Fibroblast of skin of scalp (primary cell): ENCODE measurements around the gene SELENON. TPM values are rescaled to one million over a fixed set of nuclear protein-coding genes. Genes with fewer than 3 reads are reported as not detected.
A peak's percentile ranks its signal among the peaks of the same experiment; 100 is the strongest.

ENCODE experiments used
- DNase-seq: peaks from one replicate; pipeline ENCODE4 v3.0.0-alpha.2; 2013
- polyA plus RNA-seq, 2 experiments: library from polyadenylated mRNA; unstranded; fragments of 120-200 nt; gene quantifications; one replicate each; pipeline ENCODE4 v1.2.1, GENCODE V29; 2013; ENCODE audit not compliant: insufficient read length in 2 of 2

Gene SELENON
- 111 TPM for polyA plus RNA-seq (2013, experiment 1 of 2; ENCODE audit: insufficient read length)
- 108 TPM for polyA plus RNA-seq (2013, experiment 2 of 2; ENCODE audit: insufficient read length)

GRCh38 chr1:25799935-25800702 is at the start of gene SELENON:
SELENON (plus strand) TSS chr1:25800193; CDS start chr1:25800231, 38 bp downstream.
- peak; percentile 55 for DNase-seq

- DNase-seq = no peak
Observed at GRCh38 chr1:25750923-25751605, 48.9 kb upstream of the SELENON start.

- DNase-seq = no peak
Observed at GRCh38 chr1:25754470-25755181, 45.4 kb upstream of the SELENON start.

- no peak for DNase-seq
Observed at GRCh38 chr1:25755475-25756125, 44.4 kb upstream of the SELENON start.

GRCh38 chr1:25756215-25756614 is 43.8 kb upstream of the SELENON start:
- DNase-seq = no peak

GRCh38 chr1:25757151-25757845 is 42.7 kb upstream of the SELENON start:
- DNase-seq = no peak

- DNase-seq = no peak
Observed at GRCh38 chr1:25757846-25758185, 42.2 kb upstream of the SELENON start.

GRCh38 chr1:25758466-25759070 is 41.4 kb upstream of the SELENON start:
- DNase-seq = no peak

GRCh38 chr1:25760122-25760719 is 39.8 kb upstream of the SELENON start:
- DNase-seq = no peak

- no peak for DNase-seq
Observed at GRCh38 chr1:25760871-25761270, 39.1 kb upstream of the SELENON start.

GRCh38 chr1:25763493-25763892 is 36.5 kb upstream of the SELENON start:
- DNase-seq = no peak

GRCh38 chr1:25765136-25765922 is 34.7 kb upstream of the SELENON start:
- no peak for DNase-seq

GRCh38 chr1:25765923-25766589 is 33.9 kb upstream of the SELENON start:
- no peak for DNase-seq

GRCh38 chr1:25766721-25767436 is 33.1 kb upstream of the SELENON start:
- DNase-seq = no peak

GRCh38 chr1:25767437-25767770 is 32.6 kb upstream of the SELENON start:
- DNase-seq = no peak

- no peak for DNase-seq
Observed at GRCh38 chr1:25768999-25769398, 31.0 kb upstream of the SELENON start.

- no peak for DNase-seq
Observed at GRCh38 chr1:25769625-25770383, 30.2 kb upstream of the SELENON start.

- no peak for DNase-seq
Observed at GRCh38 chr1:25770541-25771220, 29.3 kb upstream of the SELENON start.
